Choroid plexus epithelial cell (primary cell): ENCODE results near the gene LMF1.

Source experiments
- DNase-seq: peaks from one replicate; pipeline ENCODE4 v3.0.0-alpha.2; 2010; ENCODE audit warnings: low read depth
- H3K4me3 ChIP-seq: 2 replicates; pipeline ENCODE4 v1.5.1; 2011; ENCODE audit warnings: low read depth, mild to moderate bottlenecking, control low read depth, low read length, moderate library complexity
- CTCF ChIP-seq: conservative IDR thresholded peaks from 2 replicates; pipeline ENCODE4 v1.5.1; 2011; ENCODE audit warnings: low read depth, mild to moderate bottlenecking, control low read depth, inconsistent platforms, low read length, moderate library complexity

Gene LMF1

GRCh38 chr16:989354-989814 is 18.6 kb upstream of the LMF1 start:
- no peak for DNase-seq
- no peak overlapping the region for H3K4me3 ChIP-seq
- TF ChIP-seq CTCF: no peak

- DNase-seq: no peak
- no peak for TF ChIP-seq CTCF
- H3K4me3 ChIP-seq: no peak overlapping the region
Observed at GRCh38 chr16:988471-989353, 17.9 kb upstream of the LMF1 start.

- TF ChIP-seq CTCF: no peak
- no peak for DNase-seq
- H3K4me3 ChIP-seq: no peak overlapping the region
Observed at GRCh38 chr16:987906-988305, 17.1 kb upstream of the LMF1 start.

- no peak overlapping the region for H3K4me3 ChIP-seq
- TF ChIP-seq CTCF: no peak
- DNase-seq: no peak
Observed at GRCh38 chr16:986925-987582, 16.3 kb upstream of the LMF1 start.

- H3K4me3 ChIP-seq: no peak overlapping the region
- DNase-seq: no peak
- TF ChIP-seq CTCF: no peak
Observed at GRCh38 chr16:986411-986810, 15.6 kb upstream of the LMF1 start.

GRCh38 chr16:985646-986400 is 15.0 kb upstream of the LMF1 start:
- no peak for TF ChIP-seq CTCF
- no peak for DNase-seq
- no peak overlapping the region for H3K4me3 ChIP-seq
